Tibial nerve (tissue), 4 donors: ENCODE results near the gene ZSWIM7.

Experiments used
- EP300 ChIP-seq, 2 donors: sonication (generic); formaldehyde crosslinking; IDR thresholded peaks; one replicate each; pipeline ENCODE4 v1.6.1; 2017; ENCODE audit warnings: antibody characterized with exemption in 2 of 2, mild to moderate bottlenecking in 1 of 2
- POLR2A ChIP-seq, 2 donors: fragments of 450-650 bp; IDR thresholded peaks; one replicate each; pipeline ENCODE4 v1.6.1; 2017; ENCODE audit warnings: antibody characterized with exemption in 2 of 2, mild to moderate bottlenecking in 2 of 2, moderate library complexity in 2 of 2
- TF ChIP-seq, protein P1 (sequence below), 5 experiments: fragments of 200-600 bp in 3 of 5; fragments of 450-650 bp in 2 of 5; sonication (generic) in 3 of 5; IDR thresholded peaks; one replicate each; pipeline ENCODE4 v1.5.1; 2016 to 2019; ENCODE audit warnings: antibody characterized with exemption in 5 of 5, mild to moderate bottlenecking in 3 of 5, moderate library complexity in 2 of 5

- TF ChIP-seq, protein P1, sequence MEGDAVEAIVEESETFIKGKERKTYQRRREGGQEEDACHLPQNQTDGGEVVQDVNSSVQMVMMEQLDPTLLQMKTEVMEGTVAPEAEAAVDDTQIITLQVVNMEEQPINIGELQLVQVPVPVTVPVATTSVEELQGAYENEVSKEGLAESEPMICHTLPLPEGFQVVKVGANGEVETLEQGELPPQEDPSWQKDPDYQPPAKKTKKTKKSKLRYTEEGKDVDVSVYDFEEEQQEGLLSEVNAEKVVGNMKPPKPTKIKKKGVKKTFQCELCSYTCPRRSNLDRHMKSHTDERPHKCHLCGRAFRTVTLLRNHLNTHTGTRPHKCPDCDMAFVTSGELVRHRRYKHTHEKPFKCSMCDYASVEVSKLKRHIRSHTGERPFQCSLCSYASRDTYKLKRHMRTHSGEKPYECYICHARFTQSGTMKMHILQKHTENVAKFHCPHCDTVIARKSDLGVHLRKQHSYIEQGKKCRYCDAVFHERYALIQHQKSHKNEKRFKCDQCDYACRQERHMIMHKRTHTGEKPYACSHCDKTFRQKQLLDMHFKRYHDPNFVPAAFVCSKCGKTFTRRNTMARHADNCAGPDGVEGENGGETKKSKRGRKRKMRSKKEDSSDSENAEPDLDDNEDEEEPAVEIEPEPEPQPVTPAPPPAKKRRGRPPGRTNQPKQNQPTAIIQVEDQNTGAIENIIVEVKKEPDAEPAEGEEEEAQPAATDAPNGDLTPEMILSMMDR (IDR thresholded peaks at IDR 0.05): no peak
- no peak for TF ChIP-seq POLR2A (IDR thresholded peaks at IDR 0.05)
- no peak for TF ChIP-seq EP300 (IDR thresholded peaks at IDR 0.05)
These were observed 69.1 kb downstream of the ZSWIM7 start for GRCh38 chr17:15930426-15930825.
